ENCODE results near the gene SLC4A7. TPM values are rescaled to one million over a fixed set of nuclear protein-coding genes. Genes with fewer than 3 reads are reported as not detected.
"Not testable (repeated sequence)": the region's sequence is repeated elsewhere in the genome, so short reads cannot be mapped to it uniquely, and the experiment has no call there.

Gene SLC4A7
- total and polyA plus RNA-seq, 7 donors: 1.4 to 26.6 (median 13.3) TPM

DNA sequence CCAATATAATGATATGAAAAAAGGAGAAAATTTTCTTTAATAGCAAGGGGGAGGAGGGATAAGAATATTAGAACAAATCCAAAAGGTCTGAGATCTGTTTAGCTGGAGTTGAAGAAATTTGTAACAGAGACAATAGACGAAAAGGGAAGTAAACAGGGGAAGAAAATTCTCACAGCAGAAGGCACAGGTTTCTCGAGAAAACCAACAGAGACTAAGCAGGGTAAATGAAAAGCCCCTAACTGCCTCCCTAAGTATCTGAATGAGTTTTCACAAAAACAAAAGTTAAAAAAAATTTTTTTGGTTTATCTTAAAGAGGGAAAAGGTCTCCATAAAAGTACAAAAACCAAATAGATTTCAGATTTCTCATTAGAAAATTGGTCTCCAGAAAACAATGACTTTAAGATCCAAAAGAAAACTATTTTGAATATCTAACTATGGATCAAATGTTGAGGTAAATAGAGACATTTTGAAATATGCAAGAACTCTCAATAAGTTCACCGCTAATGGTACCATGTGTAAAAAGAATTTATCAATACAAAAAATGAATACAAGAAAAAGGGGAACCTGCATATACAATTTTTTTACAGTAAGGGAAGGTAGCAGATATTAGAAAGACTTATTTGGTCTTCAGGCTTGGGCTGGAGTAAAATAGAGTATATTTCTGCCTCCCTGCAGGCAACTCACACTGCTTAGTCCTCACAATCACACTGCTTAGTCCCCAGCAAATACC, 91.1 kb downstream of the SLC4A7 start:
- Histone ChIP-seq H3K4me1 (no peaks in the 10 kb centered on the region), H3K4me3 (no peak overlapping the region), H3K27me3 (ENCODE audit: insufficient read depth in 3 of 3, low read length in 2 of 3) (no peaks in the 10 kb centered on the region), H3K27ac (no peak overlapping the region), H3K9me3 (no peaks in the 10 kb centered on the region), H3K36me3 (ENCODE audit: insufficient read depth in 1 of 2, low read depth in 1 of 2) (peaks cover 0 to 66% of the 10 kb centered on the region in 2 donors)
- DNase-seq (no peak), ATAC-seq (no peak)
- 61 to 65% (median 64%) methylated on average over 3 of the region's 3 CpGs for WGBS, 3 donors
- TF ChIP-seq, protein P1, sequence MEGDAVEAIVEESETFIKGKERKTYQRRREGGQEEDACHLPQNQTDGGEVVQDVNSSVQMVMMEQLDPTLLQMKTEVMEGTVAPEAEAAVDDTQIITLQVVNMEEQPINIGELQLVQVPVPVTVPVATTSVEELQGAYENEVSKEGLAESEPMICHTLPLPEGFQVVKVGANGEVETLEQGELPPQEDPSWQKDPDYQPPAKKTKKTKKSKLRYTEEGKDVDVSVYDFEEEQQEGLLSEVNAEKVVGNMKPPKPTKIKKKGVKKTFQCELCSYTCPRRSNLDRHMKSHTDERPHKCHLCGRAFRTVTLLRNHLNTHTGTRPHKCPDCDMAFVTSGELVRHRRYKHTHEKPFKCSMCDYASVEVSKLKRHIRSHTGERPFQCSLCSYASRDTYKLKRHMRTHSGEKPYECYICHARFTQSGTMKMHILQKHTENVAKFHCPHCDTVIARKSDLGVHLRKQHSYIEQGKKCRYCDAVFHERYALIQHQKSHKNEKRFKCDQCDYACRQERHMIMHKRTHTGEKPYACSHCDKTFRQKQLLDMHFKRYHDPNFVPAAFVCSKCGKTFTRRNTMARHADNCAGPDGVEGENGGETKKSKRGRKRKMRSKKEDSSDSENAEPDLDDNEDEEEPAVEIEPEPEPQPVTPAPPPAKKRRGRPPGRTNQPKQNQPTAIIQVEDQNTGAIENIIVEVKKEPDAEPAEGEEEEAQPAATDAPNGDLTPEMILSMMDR (IDR thresholded peaks at IDR 0.05): no peak
- intact Hi-C loops (cut with DNase I): no loop called here

DNA sequence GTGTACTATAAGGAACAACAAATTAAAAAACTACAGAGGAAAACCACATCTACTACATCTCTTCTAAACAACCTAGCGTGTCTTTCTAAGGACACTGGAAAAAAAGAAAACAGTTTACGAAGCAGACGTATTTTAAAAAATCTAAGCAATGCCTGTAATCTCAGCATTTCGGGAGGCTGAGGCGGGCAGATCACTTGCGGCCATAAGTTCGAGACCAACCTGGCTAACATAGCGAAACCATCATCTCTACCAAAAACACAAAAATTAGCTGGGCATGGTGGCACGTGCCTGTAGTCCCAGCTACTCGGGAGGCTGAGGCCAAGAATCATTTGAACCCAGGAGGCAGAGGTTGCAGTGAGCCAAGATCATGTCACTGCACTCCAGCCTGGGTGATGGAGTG, 91.8 kb downstream of the SLC4A7 start:
- H3K27me3 ChIP-seq (ENCODE audit: insufficient read depth in 3 of 3, low read length in 2 of 3); DNase-seq; H3K4me1 ChIP-seq; ATAC-seq; H3K9me3 ChIP-seq; intact Hi-C loops (cut with DNase I); H3K27ac ChIP-seq; H3K4me3 ChIP-seq: not testable (repeated sequence)
- peaks cover 0 to 59% of the 10 kb centered on the region in 2 donors for H3K36me3 ChIP-seq (ENCODE audit: insufficient read depth in 1 of 2, low read depth in 1 of 2)
- WGBS, 3 donors: 93 to 96% (median 95%) methylated on average over 10 of the region's 10 CpGs

DNA sequence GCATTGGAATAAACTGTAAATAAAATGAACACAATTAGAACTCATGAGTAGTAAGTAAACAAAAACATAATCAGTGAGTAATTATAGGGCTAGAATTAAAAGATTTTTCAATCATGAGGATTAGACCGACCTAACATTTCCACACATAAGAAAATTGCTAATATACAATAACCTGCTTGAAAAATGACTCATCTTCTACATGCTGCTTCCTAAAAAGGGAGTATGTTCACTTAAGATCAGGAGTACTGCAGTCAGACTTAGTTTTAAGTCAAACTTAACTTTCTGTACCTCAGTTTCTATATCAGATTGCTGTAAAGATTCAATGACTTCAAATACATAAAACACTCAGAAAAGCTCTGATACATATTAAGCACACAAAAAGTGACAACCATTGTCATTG, 92.4 kb downstream of the SLC4A7 start:
- WGBS, 3 donors: 97 to 100% (median 100%) methylated on average over 1 of the region's 1 CpG
- no peak for DNase-seq
- Histone ChIP-seq H3K27me3 (ENCODE audit: insufficient read depth in 3 of 3, low read length in 2 of 3) (no peaks in the 10 kb centered on the region), H3K4me3 (no peak overlapping the region), H3K27ac (no peak overlapping the region), H3K4me1 (no peaks in the 10 kb centered on the region), H3K9me3 (no peaks in the 10 kb centered on the region), H3K36me3 (ENCODE audit: insufficient read depth in 1 of 2, low read depth in 1 of 2) (peaks cover 0 to 53% of the 10 kb centered on the region in 2 donors)
- intact Hi-C loops (cut with DNase I): no loop called here
- no peak for ATAC-seq
- TF ChIP-seq, protein P1 (IDR thresholded peaks at IDR 0.05): no peak

DNA sequence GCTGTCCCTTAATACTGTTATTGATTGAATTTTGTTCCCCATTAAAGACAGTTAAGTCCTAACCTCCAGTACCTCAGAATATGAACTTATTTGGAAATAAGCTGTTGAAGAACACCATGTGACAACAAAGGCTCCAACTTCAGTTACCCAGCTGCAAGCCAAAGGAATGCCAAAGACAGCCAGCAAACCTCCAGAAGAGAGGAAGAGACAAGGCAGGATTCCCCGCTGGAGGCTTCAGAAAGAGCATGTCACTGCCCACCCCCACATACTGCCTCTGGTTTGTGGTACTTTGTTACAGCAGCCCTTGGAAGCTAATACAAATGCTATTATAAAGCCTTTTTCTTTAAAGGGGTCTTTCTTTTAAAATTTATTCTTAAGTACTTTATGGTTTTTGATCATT, 96.6 kb downstream of the SLC4A7 start:
- Histone ChIP-seq H3K9me3 (no peaks in the 10 kb centered on the region), H3K4me3 (no peak overlapping the region), H3K4me1 (no peaks in the 10 kb centered on the region), H3K27me3 (ENCODE audit: insufficient read depth in 3 of 3, low read length in 2 of 3) (no peaks in the 10 kb centered on the region), H3K27ac (no peak overlapping the region), H3K36me3 (ENCODE audit: insufficient read depth in 1 of 2, low read depth in 1 of 2) (peaks cover 0 to 61% of the 10 kb centered on the region in 2 donors)
- DNase-seq: no peak
- TF ChIP-seq, protein P1 (IDR thresholded peaks at IDR 0.05): no peak
- intact Hi-C loops (cut with DNase I): no loop called here
- 78 to 100% (median 83%) methylated on average over 1 of the region's 1 CpG for WGBS, 3 donors
- peak in 2 of 4 donors; percentile 13 to 43 for ATAC-seq

DNA sequence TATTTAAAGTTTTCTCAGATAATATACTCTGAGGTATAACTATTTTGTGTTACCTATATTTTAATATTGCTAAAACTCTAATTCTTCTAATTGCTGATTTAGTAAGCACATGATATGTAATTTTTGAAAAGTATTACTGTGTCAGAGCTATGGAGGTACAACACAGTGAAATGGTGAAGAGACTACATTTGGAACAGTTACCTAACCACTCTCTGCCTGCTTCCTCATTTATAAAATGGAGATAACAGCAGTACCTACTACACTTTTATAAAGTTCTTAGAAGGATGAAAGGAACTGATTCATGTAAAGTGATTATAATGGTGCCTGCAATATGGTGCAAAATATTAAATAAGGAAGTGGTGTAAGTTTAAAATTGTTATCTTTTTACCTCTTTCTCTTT, 98.7 kb downstream of the SLC4A7 start:
- ATAC-seq: no peak
- TF ChIP-seq, protein P1 (IDR thresholded peaks at IDR 0.05): no peak

More for the DNA sequence above, 98.7 kb downstream of the SLC4A7 start:
- no peak overlapping the region for H3K27ac ChIP-seq
- intact Hi-C loops (cut with DNase I): no loop called here
- no peaks in the 10 kb centered on the region for H3K4me1 ChIP-seq
- H3K4me3 ChIP-seq: no peak overlapping the region
- no peaks in the 10 kb centered on the region for H3K27me3 ChIP-seq (ENCODE audit: insufficient read depth in 3 of 3, low read length in 2 of 3)
- no peak for DNase-seq
- peaks cover 0 to 57% of the 10 kb centered on the region in 2 donors for H3K36me3 ChIP-seq (ENCODE audit: insufficient read depth in 1 of 2, low read depth in 1 of 2)
- no peaks in the 10 kb centered on the region for H3K9me3 ChIP-seq
